HepG2 (cell line): Measurements from ENCODE around the gene TP53. TPM values are rescaled to one million over a fixed set of nuclear protein-coding genes. Genes with fewer than 3 reads are reported as not detected.
A peak's percentile ranks its signal among the peaks of the same experiment; 100 is the strongest.

ENCODE experiments used
- ARNTL ChIP-seq: sonication (generic); formaldehyde crosslinking; IDR thresholded peaks from 2 replicates; pipeline ENCODE4 v1.4.0; 2020; ENCODE audit warnings: mild to moderate bottlenecking, missing genetic modification reagents
- CC2D1A ChIP-seq: sonication (generic); formaldehyde crosslinking; IDR thresholded peaks from 2 replicates; pipeline ENCODE4 v1.8.1; 2023; ENCODE audit warnings: mild to moderate bottlenecking, missing genetic modification reagents
- DR1 ChIP-seq: sonication (generic); formaldehyde crosslinking; IDR thresholded peaks from 2 replicates; pipeline ENCODE4 v1.8.0; 2021; ENCODE audit warnings: mild to moderate bottlenecking, missing genetic modification reagents, inconsistent platforms
- GPN1 ChIP-seq: sonication (generic); formaldehyde crosslinking; IDR thresholded peaks from 2 replicates; pipeline ENCODE4 v1.5.1; 2020; ENCODE audit warnings: missing genetic modification reagents, borderline replicate concordance
- HHEX ChIP-seq: IDR thresholded peaks from 2 replicates; pipeline ENCODE4 v1.6.1; 2016; ENCODE audit warnings: control low read depth
- LCORL ChIP-seq, 2 experiments: fragments of 450-650 bp in 1 of 2; sonication (generic) in 1 of 2; formaldehyde crosslinking in 1 of 2; IDR thresholded peaks; 2 replicates each; pipeline versions ENCODE4 v1.5.0 to v1.6.1; 2017 to 2020; ENCODE audit warnings: antibody characterized with exemption in 1 of 2, missing genetic modification reagents in 1 of 2
- MIER2 ChIP-seq: IDR thresholded peaks from 2 replicates; pipeline ENCODE4 v1.6.1; 2016; ENCODE audit warnings: missing biosample characterization, missing genetic modification reagents
- NCOA2 ChIP-seq: sonication (generic); formaldehyde crosslinking; IDR thresholded peaks from 2 replicates; pipeline ENCODE4 v1.8.0; 2022; ENCODE audit warnings: inconsistent platforms
- SP2 ChIP-seq: sonication (generic); formaldehyde crosslinking; IDR thresholded peaks from 2 replicates; pipeline ENCODE4 v1.5.1; 2020; ENCODE audit warnings: mild to moderate bottlenecking, missing genetic modification reagents
- SRY ChIP-seq: sonication (generic); formaldehyde crosslinking; IDR thresholded peaks from 2 replicates; pipeline ENCODE4 v1.8.0; 2022; ENCODE audit warnings: mild to moderate bottlenecking, missing genetic modification reagents
- TBL1XR1 ChIP-seq: fragments of 150-350 bp; IDR thresholded peaks from 2 replicates; pipeline ENCODE4 v1.6.1; 2014; ENCODE audit warnings: borderline replicate concordance, low read length; ENCODE audit not compliant: partially characterized antibody
- ZMYM2 ChIP-seq: sonication (generic); formaldehyde crosslinking; IDR thresholded peaks from 2 replicates; pipeline ENCODE4 v1.8.0; 2022; ENCODE audit warnings: mild to moderate bottlenecking, missing genetic modification reagents
- ZMYM3 ChIP-seq: sonication (generic); formaldehyde crosslinking; IDR thresholded peaks from 2 replicates; pipeline ENCODE4 v1.5.1; 2020; ENCODE audit warnings: mild to moderate bottlenecking, missing genetic modification reagents
- ZNF225 ChIP-seq: sonication (generic); formaldehyde crosslinking; IDR thresholded peaks from 2 replicates; pipeline ENCODE4 v1.4.0; 2020; ENCODE audit warnings: mild to moderate bottlenecking, missing genetic modification reagents
- ZNF333 ChIP-seq: sonication (generic); formaldehyde crosslinking; IDR thresholded peaks from 2 replicates; pipeline ENCODE4 v1.4.0; 2020; ENCODE audit warnings: mild to moderate bottlenecking, missing genetic modification reagents, borderline replicate concordance
- ZNF335 ChIP-seq: sonication (generic); formaldehyde crosslinking; IDR thresholded peaks from 2 replicates; pipeline ENCODE4 v1.4.0; 2020; ENCODE audit warnings: missing genetic modification reagents
- ZNF629 ChIP-seq: sonication (generic); formaldehyde crosslinking; conservative IDR thresholded peaks from 2 replicates; pipeline ENCODE4 v1.5.0; 2020; ENCODE audit warnings: missing genetic modification reagents
- ZNF782 ChIP-seq: sonication (generic); formaldehyde crosslinking; IDR thresholded peaks from 2 replicates; pipeline ENCODE4 v1.4.0; 2020; ENCODE audit warnings: missing genetic modification reagents, mild to moderate bottlenecking, borderline replicate concordance
- polyA plus RNA-seq, 8 experiments: library from polyadenylated mRNA; depleted of rRNA in 3 of 8; stranded (reverse) in 7 of 8; unstranded in 1 of 8; fragments of >200 nt; fragmentation: Illumina TruSeq in 4 of 8; extraction: Trizol in 4 of 8; gene quantifications; 2 replicates each; pipeline versions ENCODE4 v1.2.1 to v1.2.3, GENCODE V29; 2011 to 2016; ENCODE audit warnings: low read depth in 4 of 8, missing spikeins in 1 of 8, mixed read lengths in 1 of 8; ENCODE audit not compliant: insufficient read depth in 1 of 8
- total RNA-seq, 5 experiments: library from RNA; depleted of rRNA; stranded (reverse); fragments of >200 nt; fragmentation: Illumina TruSeq; extraction: Trizol; gene quantifications; 2 replicates each; pipeline ENCODE4 v1.2.3, GENCODE V29; 2016; ENCODE audit warnings: low read depth in 1 of 5
- TF ChIP-seq, protein P1 (sequence below): IDR thresholded peaks from 2 replicates; pipeline ENCODE4 v1.6.1; 2018; ENCODE audit warnings: missing genetic modification reagents, mild to moderate bottlenecking, missing compliant biosample characterization
- TF ChIP-seq, protein P2 (sequence below): sonication (generic); formaldehyde crosslinking; IDR thresholded peaks from 2 replicates; pipeline ENCODE4 v1.5.1; 2020; ENCODE audit warnings: missing genetic modification reagents, mild to moderate bottlenecking, borderline replicate concordance
- TF ChIP-seq, protein P3 (sequence below): sonication (generic); formaldehyde crosslinking; IDR thresholded peaks from 2 replicates; pipeline ENCODE4 v1.8.1; 2023; ENCODE audit warnings: mild to moderate bottlenecking, missing genetic modification reagents
- TF ChIP-seq, protein P4 (sequence below): IDR thresholded peaks from 2 replicates; pipeline ENCODE4 v1.6.1; 2016; ENCODE audit warnings: mild to moderate bottlenecking
- TF ChIP-seq, protein P5 (sequence below): sonication (generic); formaldehyde crosslinking; IDR thresholded peaks from 2 replicates; pipeline ENCODE4 v1.4.0; 2020; ENCODE audit warnings: missing genetic modification reagents

The TP53 gene
- total and polyA plus RNA-seq, 2 of the 13 experiments (the other 11 are each of a cell fraction or from before 2014, with no cell fraction given), result 17.1 to 29.9 TPM

DNA sequence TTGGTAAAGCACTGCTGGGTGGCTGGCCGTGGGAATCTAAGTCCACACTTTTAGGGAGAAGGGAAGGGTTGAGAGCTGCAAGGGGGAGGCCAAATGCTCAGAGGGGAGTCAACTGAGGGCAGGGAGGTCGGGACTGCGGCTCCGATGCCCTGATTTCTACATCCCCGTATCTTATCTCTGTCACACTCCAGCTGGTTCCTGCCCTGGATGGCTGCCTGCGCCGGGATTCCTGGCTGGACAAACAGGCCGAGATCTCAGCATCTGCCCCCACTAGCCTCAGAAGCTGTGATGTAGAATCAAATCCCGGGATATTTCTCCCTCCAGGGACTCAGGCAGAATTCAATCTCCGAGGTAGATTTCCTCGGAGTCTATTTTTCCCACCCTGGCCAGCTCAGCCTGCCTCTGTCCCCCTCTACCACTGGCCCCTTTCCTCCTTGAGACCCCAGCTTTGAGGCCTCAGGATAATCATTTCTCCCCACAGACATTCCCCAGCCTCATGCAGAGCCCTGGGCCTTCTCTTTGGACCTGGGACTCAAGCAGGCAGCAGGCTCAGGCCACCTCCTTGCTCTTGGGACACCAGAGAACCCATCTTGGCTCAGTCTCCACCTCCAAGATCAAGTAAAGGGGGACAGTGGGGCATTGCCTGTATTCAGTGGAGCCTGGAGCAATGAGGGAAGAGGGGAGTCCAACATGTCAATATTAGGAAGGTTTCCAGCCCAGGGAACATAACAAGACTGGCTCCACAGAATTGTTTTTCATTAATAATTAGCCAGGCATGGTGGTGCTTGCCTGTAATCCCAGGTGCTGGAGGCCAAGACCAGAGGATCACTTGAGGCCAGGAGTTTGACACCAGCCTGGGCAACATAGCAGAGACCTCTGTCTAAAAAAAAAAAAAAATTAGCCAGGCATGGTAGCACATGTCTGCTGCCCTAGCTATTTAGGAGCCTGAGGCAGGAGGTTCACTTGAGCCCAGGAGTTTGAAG, 55.6 kb downstream of the TP53 start (continued):
- TF ChIP-seq, protein P1, sequence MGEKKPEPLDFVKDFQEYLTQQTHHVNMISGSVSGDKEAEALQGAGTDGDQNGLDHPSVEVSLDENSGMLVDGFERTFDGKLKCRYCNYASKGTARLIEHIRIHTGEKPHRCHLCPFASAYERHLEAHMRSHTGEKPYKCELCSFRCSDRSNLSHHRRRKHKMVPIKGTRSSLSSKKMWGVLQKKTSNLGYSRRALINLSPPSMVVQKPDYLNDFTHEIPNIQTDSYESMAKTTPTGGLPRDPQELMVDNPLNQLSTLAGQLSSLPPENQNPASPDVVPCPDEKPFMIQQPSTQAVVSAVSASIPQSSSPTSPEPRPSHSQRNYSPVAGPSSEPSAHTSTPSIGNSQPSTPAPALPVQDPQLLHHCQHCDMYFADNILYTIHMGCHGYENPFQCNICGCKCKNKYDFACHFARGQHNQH (CRISPR knock-in tag), result 0 out of 2 replicates have a peak, but pooled peaks have one; percentile 46
- TF ChIP-seq SP2, result no peak
- TF ChIP-seq NCOA2 (CRISPR knock-in tag), result no peak
- TF ChIP-seq ZMYM3 (CRISPR knock-in tag), result no peak
- TF ChIP-seq ARNTL (CRISPR knock-in tag), result no peak
- no peak for TF ChIP-seq ZNF629
- no peak for TF ChIP-seq ZNF333 (CRISPR knock-in tag)
- TF ChIP-seq SRY (CRISPR knock-in tag), result 0 out of 2 replicates have a peak, but pooled peaks have one; percentile 45
- no peak for TF ChIP-seq ZNF225
- TF ChIP-seq, protein P2, sequence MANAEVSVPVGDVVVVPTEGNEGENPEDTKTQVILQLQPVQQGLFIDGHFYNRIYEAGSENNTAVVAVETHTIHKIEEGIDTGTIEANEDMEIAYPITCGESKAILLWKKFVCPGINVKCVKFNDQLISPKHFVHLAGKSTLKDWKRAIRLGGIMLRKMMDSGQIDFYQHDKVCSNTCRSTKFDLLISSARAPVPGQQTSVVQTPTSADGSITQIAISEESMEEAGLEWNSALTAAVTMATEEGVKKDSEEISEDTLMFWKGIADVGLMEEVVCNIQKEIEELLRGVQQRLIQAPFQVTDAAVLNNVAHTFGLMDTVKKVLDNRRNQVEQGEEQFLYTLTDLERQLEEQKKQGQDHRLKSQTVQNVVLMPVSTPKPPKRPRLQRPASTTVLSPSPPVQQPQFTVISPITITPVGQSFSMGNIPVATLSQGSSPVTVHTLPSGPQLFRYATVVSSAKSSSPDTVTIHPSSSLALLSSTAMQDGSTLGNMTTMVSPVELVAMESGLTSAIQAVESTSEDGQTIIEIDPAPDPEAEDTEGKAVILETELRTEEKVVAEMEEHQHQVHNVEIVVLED (CRISPR knock-in tag), result peak; percentile 34; the same call in 1 of the 2 replicates
- TF ChIP-seq LCORL (IDR thresholded peaks at IDR 0.05), result no peak
- peak; percentile 14; the same call in 1 of the 2 replicates for TF ChIP-seq LCORL (CRISPR knock-in tag; IDR thresholded peaks at IDR 0.05)
- TF ChIP-seq, protein P3, sequence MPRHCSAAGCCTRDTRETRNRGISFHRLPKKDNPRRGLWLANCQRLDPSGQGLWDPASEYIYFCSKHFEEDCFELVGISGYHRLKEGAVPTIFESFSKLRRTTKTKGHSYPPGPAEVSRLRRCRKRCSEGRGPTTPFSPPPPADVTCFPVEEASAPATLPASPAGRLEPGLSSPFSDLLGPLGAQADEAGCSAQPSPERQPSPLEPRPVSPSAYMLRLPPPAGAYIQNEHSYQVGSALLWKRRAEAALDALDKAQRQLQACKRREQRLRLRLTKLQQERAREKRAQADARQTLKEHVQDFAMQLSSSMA (CRISPR knock-in tag), result no peak
- TF ChIP-seq ZMYM2, result no peak
- TF ChIP-seq GPN1 (CRISPR knock-in tag), result no peak
- no peak for TF ChIP-seq CC2D1A (CRISPR knock-in tag)
- no peak for TF ChIP-seq DR1 (CRISPR knock-in tag)
- TF ChIP-seq, protein P4, sequence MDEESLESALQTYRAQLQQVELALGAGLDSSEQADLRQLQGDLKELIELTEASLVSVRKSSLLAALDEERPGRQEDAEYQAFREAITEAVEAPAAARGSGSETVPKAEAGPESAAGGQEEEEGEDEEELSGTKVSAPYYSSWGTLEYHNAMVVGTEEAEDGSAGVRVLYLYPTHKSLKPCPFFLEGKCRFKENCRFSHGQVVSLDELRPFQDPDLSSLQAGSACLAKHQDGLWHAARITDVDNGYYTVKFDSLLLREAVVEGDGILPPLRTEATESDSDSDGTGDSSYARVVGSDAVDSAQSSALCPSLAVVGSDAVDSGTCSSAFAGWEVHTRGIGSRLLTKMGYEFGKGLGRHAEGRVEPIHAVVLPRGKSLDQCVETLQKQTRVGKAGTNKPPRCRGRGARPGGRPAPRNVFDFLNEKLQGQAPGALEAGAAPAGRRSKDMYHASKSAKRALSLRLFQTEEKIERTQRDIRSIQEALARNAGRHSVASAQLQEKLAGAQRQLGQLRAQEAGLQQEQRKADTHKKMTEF (CRISPR knock-in tag), result no peak
- TF ChIP-seq ZNF335 (CRISPR knock-in tag), result no peak
- no peak for TF ChIP-seq HHEX (CRISPR knock-in tag)
- no peak for TF ChIP-seq TBL1XR1
- TF ChIP-seq, protein P5, sequence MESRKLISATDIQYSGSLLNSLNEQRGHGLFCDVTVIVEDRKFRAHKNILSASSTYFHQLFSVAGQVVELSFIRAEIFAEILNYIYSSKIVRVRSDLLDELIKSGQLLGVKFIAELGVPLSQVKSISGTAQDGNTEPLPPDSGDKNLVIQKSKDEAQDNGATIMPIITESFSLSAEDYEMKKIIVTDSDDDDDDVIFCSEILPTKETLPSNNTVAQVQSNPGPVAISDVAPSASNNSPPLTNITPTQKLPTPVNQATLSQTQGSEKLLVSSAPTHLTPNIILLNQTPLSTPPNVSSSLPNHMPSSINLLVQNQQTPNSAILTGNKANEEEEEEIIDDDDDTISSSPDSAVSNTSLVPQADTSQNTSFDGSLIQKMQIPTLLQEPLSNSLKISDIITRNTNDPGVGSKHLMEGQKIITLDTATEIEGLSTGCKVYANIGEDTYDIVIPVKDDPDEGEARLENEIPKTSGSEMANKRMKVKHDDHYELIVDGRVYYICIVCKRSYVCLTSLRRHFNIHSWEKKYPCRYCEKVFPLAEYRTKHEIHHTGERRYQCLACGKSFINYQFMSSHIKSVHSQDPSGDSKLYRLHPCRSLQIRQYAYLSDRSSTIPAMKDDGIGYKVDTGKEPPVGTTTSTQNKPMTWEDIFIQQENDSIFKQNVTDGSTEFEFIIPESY, result no peak
- no peak for TF ChIP-seq MIER2 (CRISPR knock-in tag)
- TF ChIP-seq ZNF782 (CRISPR knock-in tag), result no peak
